H9 (cell line): ENCODE results near the gene DMAC2. TPM values are rescaled to one million over a fixed set of nuclear protein-coding genes. Genes with fewer than 3 reads are reported as not detected.
"Not testable (repeated sequence)": the region's sequence is repeated elsewhere in the genome, so short reads cannot be mapped to it uniquely, and the experiment has no call there.

ENCODE experiments used
- DNase-seq: peaks from one replicate; pipeline ENCODE4 v3.0.0-alpha.2; 2017
- H2AFZ ChIP-seq: one replicate; pipeline ENCODE4 v1.6.1; 2013; ENCODE audit warnings: mild to moderate bottlenecking, low read length, control low read depth, moderate library complexity
- H2AK5ac ChIP-seq: 2 replicates; pipeline ENCODE4 v1.6.1; 2013; ENCODE audit warnings: low read length, control low read depth, mixed read lengths; ENCODE audit not compliant: insufficient read length
- H2BK120ac ChIP-seq: one replicate; pipeline ENCODE4 v1.6.1; 2013; ENCODE audit warnings: low read depth, mild to moderate bottlenecking, low read length, control low read depth, inconsistent platforms; ENCODE audit not compliant: poor library complexity, severe bottlenecking
- H2BK12ac ChIP-seq: 2 replicates; pipeline ENCODE4 v1.6.1; 2013; ENCODE audit warnings: low read length, control low read depth, mixed read lengths, low read depth; ENCODE audit not compliant: insufficient read length
- H2BK15ac ChIP-seq: 2 replicates; pipeline ENCODE4 v1.6.1; 2013; ENCODE audit warnings: low read depth, low read length, control low read depth
- H2BK20ac ChIP-seq: one replicate; pipeline ENCODE4 v1.6.1; 2013; ENCODE audit warnings: low read depth, mild to moderate bottlenecking, low read length, control low read depth, inconsistent platforms; ENCODE audit not compliant: poor library complexity, severe bottlenecking
- H2BK5ac ChIP-seq: 2 replicates; pipeline ENCODE4 v1.6.1; 2013; ENCODE audit warnings: low read length, control low read depth, mixed read lengths; ENCODE audit not compliant: insufficient read length
- H3K14ac ChIP-seq: 2 replicates; pipeline ENCODE4 v1.6.1; 2013; ENCODE audit warnings: low read length, control low read depth; ENCODE audit not compliant: insufficient read depth
- H3K18ac ChIP-seq: 2 replicates; pipeline ENCODE4 v1.6.1; 2013; ENCODE audit warnings: low read depth, mild to moderate bottlenecking, mixed read lengths, low read length, control low read depth; ENCODE audit not compliant: insufficient read length
- H3K23ac ChIP-seq: 2 replicates; pipeline ENCODE4 v1.6.1; 2013; ENCODE audit warnings: low read length, control low read depth, mixed read lengths, low read depth; ENCODE audit not compliant: insufficient read length
- H3K23me2 ChIP-seq: 2 replicates; pipeline ENCODE4 v1.6.1; 2013; ENCODE audit warnings: low read depth, mild to moderate bottlenecking, mixed read lengths, low read length, control low read depth; ENCODE audit not compliant: insufficient read length, poor library complexity, severe bottlenecking
- H3K27ac ChIP-seq: 2 replicates; pipeline ENCODE4 v1.5.1; 2013; ENCODE audit warnings: low read length, control low read depth, mixed read lengths, low read depth; ENCODE audit not compliant: insufficient read length
- H3K27me3 ChIP-seq: 2 replicates; pipeline ENCODE4 v1.6.1; 2013; ENCODE audit warnings: low read length, control low read depth, inconsistent platforms; ENCODE audit not compliant: insufficient read depth
- H3K4ac ChIP-seq: 2 replicates; pipeline ENCODE4 v1.6.1; 2013; ENCODE audit warnings: low read depth, mild to moderate bottlenecking, control low read depth, inconsistent platforms, low read length, moderate library complexity
- H3K4me1 ChIP-seq: 2 replicates; pipeline ENCODE4 v1.6.1; 2013; ENCODE audit warnings: low read length, control low read depth, inconsistent platforms; ENCODE audit not compliant: insufficient read depth
- H3K4me2 ChIP-seq: 2 replicates; pipeline ENCODE4 v1.6.1; 2013; ENCODE audit warnings: low read length, control low read depth, mixed read lengths; ENCODE audit not compliant: insufficient read length, insufficient read depth
- H3K56ac ChIP-seq: 2 replicates; pipeline ENCODE4 v1.6.1; 2013; ENCODE audit warnings: low read depth, mild to moderate bottlenecking, mixed read lengths, low read length, control low read depth; ENCODE audit not compliant: insufficient read length
- H3K79me1 ChIP-seq: 2 replicates; pipeline ENCODE4 v1.6.1; 2013; ENCODE audit warnings: low read depth, mild to moderate bottlenecking, moderate library complexity, low read length, control low read depth, inconsistent platforms; ENCODE audit not compliant: insufficient read depth, poor library complexity, severe bottlenecking
- H3K79me2 ChIP-seq: 2 replicates; pipeline ENCODE4 v1.6.1; 2013; ENCODE audit warnings: low read length, control low read depth, inconsistent platforms; ENCODE audit not compliant: insufficient read depth
- H3K9ac ChIP-seq: 2 replicates; pipeline ENCODE4 v1.6.1; 2013; ENCODE audit warnings: low read length, control low read depth, mixed read lengths; ENCODE audit not compliant: insufficient read length; ENCODE audit errors: extremely low read depth
- H3K9me3 ChIP-seq: one replicate; pipeline ENCODE4 v1.6.1; 2013; ENCODE audit warnings: low read depth, low read length, inconsistent platforms; ENCODE audit not compliant: control insufficient read depth
- H3T11ph ChIP-seq: one replicate; pipeline ENCODE4 v1.6.1; 2013; ENCODE audit warnings: mild to moderate bottlenecking, low read length, control low read depth, inconsistent platforms
- H4K20me1 ChIP-seq: one replicate; pipeline ENCODE4 v1.6.1; 2013; ENCODE audit not compliant: control insufficient read depth, insufficient read length, insufficient read depth
- H4K5ac ChIP-seq: 2 replicates; pipeline ENCODE4 v1.6.1; 2013; ENCODE audit warnings: low read depth, mild to moderate bottlenecking, mixed read lengths, low read length, control low read depth; ENCODE audit not compliant: insufficient read length
- H4K8ac ChIP-seq: replicated peaks from 2 replicates; pipeline ENCODE4 v1.6.1; 2013; ENCODE audit warnings: low read length, control low read depth, mixed read lengths, low read depth; ENCODE audit not compliant: insufficient read length
- H4K91ac ChIP-seq: 2 replicates; pipeline ENCODE4 v1.6.1; 2013; ENCODE audit warnings: low read depth, mild to moderate bottlenecking, moderate library complexity, mixed read lengths, low read length, control low read depth; ENCODE audit not compliant: insufficient read length
- H3K27ac Mint-ChIP-seq, 3 experiments: 2 replicates in 2 of 3; 3 replicates in 1 of 3; pipeline ENCODE4 v1.8.0; 2020 to 2021; ENCODE audit warnings: mixed read lengths in 3 of 3, mild to moderate bottlenecking in 1 of 3, moderate library complexity in 1 of 3
- H3K27me3 Mint-ChIP-seq: 2 replicates; pipeline ENCODE4 v1.8.0; 2021; ENCODE audit warnings: low read depth, mild to moderate bottlenecking, moderate library complexity, mixed read lengths
- H3K36me3 Mint-ChIP-seq, 3 experiments: 2 replicates in 2 of 3; 3 replicates in 1 of 3; pipeline ENCODE4 v1.8.0; 2020 to 2021; ENCODE audit warnings: low read depth in 3 of 3, mixed read lengths in 3 of 3; ENCODE audit not compliant: insufficient read depth in 1 of 3
- H3K4me1 Mint-ChIP-seq, 2 experiments: 2 replicates each; pipeline ENCODE4 v1.8.0; 2020; ENCODE audit warnings: mixed read lengths in 2 of 2
- H3K4me3 Mint-ChIP-seq, 2 experiments: 2 replicates in 1 of 2; 3 replicates in 1 of 2; pipeline ENCODE4 v1.8.0; 2020 to 2021; ENCODE audit warnings: mild to moderate bottlenecking in 2 of 2, mixed read lengths in 2 of 2, moderate library complexity in 1 of 2
- H3K9me3 Mint-ChIP-seq, 2 experiments: 2 replicates in 1 of 2; 3 replicates in 1 of 2; pipeline ENCODE4 v1.8.0; 2020; ENCODE audit warnings: mild to moderate bottlenecking in 2 of 2, mixed read lengths in 2 of 2, moderate library complexity in 1 of 2
- WGBS: extraction: QIAGEN DNeasy Blood & Tissue Kit; methylation state at CpG from one replicate; pipeline ENCODE4 v1.1.7; 2013; ENCODE audit warnings: missing lambda C conversion rate, low lambda C conversion rate, mixed read lengths; ENCODE audit not compliant: insufficient read length; ENCODE audit errors: extremely low coverage; 5-methylcytosine and 5-hydroxymethylcytosine counted together
- long read RNA-seq: library from polyadenylated mRNA; unstranded; transcript quantifications from one replicate; pipeline ENCODE4 v2.0.0, GENCODE V29; 2020
- total RNA-seq: library from RNA; stranded (reverse); gene quantifications from 2 replicates; pipeline ENCODE4 v1.2.1, GENCODE V29; 2021
- TF ChIP-seq, protein P1 (sequence below): fragments of 200-600 bp; sonication (generic); conservative IDR thresholded peaks from 3 replicates; pipeline ENCODE4 v1.8.0; 2021; ENCODE audit warnings: antibody characterized with exemption, mild to moderate bottlenecking

DMAC2 gene
- 70.5 and 74.7 TPM in 2 replicates for total RNA-seq
- long read RNA-seq, transcript DMAC2-203 (6 exons, 1,065 nt): minor isoform, 10 of 482 reads
- long read RNA-seq, transcript DMAC2-208 (5 exons, 979 nt): minor isoform, 7 of 482 reads
- long read RNA-seq, transcript DMAC2-201 (6 exons, 1,692 nt): major isoform, 363 of 482 reads
- long read RNA-seq, transcript DMAC2-210 (5 exons, 1,622 nt): minor isoform, 49 of 482 reads
- long read RNA-seq, partial matches to known transcripts: 23 of 482 reads
- long read RNA-seq, other reads (novel, unspliced or antisense): 25 of 482 reads

DNA sequence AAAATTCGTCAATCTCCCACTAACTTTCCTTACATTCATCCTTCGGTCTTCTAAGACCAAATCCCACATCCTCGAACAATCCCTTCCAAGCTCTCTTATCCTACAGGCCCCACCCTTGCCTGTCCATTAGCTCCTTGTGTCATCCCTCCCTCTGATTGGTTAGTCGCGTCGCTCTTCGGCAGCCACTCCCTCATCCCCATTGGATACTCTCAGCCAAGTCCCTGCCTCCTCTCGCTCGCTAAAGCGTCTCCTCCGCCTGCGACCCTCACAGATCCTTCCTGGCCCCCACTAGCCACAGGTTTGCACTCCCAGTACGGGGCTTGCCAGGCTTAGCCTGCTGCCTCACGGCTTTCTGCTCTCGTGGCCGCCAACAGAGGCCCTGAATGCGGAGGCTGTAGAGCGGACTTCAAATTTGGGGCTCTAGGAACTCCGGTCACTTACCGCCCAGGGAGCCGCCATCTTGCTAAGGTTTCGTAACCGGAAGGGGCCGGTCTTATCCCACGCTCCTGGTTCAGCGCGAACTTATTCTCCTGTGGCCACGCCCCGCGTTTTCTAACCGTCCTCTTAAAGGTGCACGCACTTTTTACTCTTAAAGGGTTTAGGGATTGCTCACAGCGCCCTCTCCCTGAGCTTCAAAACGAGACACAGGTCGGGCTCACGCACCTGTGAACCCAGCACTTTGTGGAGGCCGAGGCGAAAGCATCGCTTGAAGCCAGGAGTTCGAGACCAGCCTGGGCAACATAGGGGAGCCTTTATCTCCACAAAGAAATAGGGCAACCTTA lies at the start of gene DMAC2:
TSS of gene DMAC2 (minus strand) at position 472 of the 782 bp plus-strand sequence. CDS start at position 459, 13 bp downstream.
- peaks cover 6 to 16% (median 10%) of the 10 kb centered on the region in 3 experiments for H3K36me3 Mint-ChIP-seq
- Histone ChIP-seq H3K23me2 (no peaks in the 10 kb centered on the region), H2AFZ (no peak within 1 kb of the TSS), H3K4me2 (peak within 1 kb of the TSS; percentile 84), H3T11ph (no peak within 1 kb of the TSS), H3K27ac (no peak within 1 kb of the TSS), H2BK12ac (no peak within 1 kb of the TSS), H2BK15ac (no peak within 1 kb of the TSS; the same call in 1 of the 2 replicates), H3K79me1 (peaks cover 3% of the 10 kb centered on the region), H3K79me2 (no peaks in the 10 kb centered on the region), H4K8ac (no peak within 1 kb of the TSS), H2AK5ac (no peak within 1 kb of the TSS), H2BK20ac (no peak within 1 kb of the TSS), H3K14ac (peak within 1 kb of the TSS; percentile 94), H3K27me3 (no peaks in the 10 kb centered on the region), H4K20me1 (no peaks in the 10 kb centered on the region), H3K9ac (peak within 1 kb of the TSS; percentile 97), H3K23ac (no peak within 1 kb of the TSS), H3K56ac (no peak within 1 kb of the TSS), H2BK5ac (peak within 1 kb of the TSS; percentile 7), H4K91ac (no peak within 1 kb of the TSS), H3K4ac (no peak within 1 kb of the TSS), H2BK120ac (no peak within 1 kb of the TSS), H3K9me3 (no peaks in the 10 kb centered on the region), H3K18ac (peak within 1 kb of the TSS; percentile 95), H3K4me1 (no peaks in the 10 kb centered on the region; the same call in 1 of the 2 replicates), H4K5ac (peak within 1 kb of the TSS; percentile 5)
- DNase-seq: peak; percentile 98
- peaks cover 0 to 3% of the 10 kb centered on the region in 2 experiments; a peak in 1 of 5 replicates for H3K9me3 Mint-ChIP-seq
- no CpG with 5 or more reads among the region's 40 CpGs for WGBS
- no peak within 1 kb of the TSS; a peak in 1 of 7 replicates for H3K27ac Mint-ChIP-seq
- H3K4me3 Mint-ChIP-seq: no peak within 1 kb of the TSS; a peak in 1 of 5 replicates
- TF ChIP-seq, protein P1, sequence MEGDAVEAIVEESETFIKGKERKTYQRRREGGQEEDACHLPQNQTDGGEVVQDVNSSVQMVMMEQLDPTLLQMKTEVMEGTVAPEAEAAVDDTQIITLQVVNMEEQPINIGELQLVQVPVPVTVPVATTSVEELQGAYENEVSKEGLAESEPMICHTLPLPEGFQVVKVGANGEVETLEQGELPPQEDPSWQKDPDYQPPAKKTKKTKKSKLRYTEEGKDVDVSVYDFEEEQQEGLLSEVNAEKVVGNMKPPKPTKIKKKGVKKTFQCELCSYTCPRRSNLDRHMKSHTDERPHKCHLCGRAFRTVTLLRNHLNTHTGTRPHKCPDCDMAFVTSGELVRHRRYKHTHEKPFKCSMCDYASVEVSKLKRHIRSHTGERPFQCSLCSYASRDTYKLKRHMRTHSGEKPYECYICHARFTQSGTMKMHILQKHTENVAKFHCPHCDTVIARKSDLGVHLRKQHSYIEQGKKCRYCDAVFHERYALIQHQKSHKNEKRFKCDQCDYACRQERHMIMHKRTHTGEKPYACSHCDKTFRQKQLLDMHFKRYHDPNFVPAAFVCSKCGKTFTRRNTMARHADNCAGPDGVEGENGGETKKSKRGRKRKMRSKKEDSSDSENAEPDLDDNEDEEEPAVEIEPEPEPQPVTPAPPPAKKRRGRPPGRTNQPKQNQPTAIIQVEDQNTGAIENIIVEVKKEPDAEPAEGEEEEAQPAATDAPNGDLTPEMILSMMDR: peak; percentile 67
- H3K4me1 Mint-ChIP-seq: peaks cover 0 to 4% of the 10 kb centered on the region in 2 experiments; a peak in 1 of 4 replicates
- H3K27me3 Mint-ChIP-seq: peaks cover 9% of the 10 kb centered on the region

DNA sequence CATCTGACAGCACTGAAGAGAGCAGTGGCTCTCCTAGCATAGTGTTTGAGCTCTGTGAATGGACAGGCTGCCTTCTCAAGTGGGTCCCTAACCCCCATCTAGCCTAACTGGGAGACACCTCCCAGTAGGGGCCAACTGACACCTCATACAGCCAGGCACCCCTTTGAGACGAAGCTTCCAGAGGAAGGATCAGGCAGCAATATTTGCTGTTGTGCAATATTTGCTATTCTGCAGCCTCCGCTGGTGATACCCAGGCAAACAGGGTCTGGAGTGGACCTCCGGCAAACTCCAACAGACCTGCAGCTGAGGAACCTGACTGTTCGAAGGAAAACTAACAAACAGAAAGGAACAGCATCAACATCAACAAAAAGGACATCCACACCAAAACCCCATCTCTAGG lies 47.2 kb upstream of the DMAC2 start:
- H3K79me1 ChIP-seq, H3K4ac ChIP-seq: not testable (repeated sequence)

More for the DNA sequence above, 47.2 kb upstream of the DMAC2 start:
- Mint-ChIP-seq H3K9me3 (peaks cover 62 to 73% of the 10 kb centered on the region in 2 experiments), H3K36me3 (peaks cover 0 to 16% (median 3%) of the 10 kb centered on the region in 3 experiments; a peak in 3 of 7 replicates)
- H4K5ac ChIP-seq, H3K23ac ChIP-seq, H3K27me3 Mint-ChIP-seq, H2BK5ac ChIP-seq, H3K9ac ChIP-seq, H3K4me1 ChIP-seq, H4K20me1 ChIP-seq, H4K8ac ChIP-seq, H3K14ac ChIP-seq, H3K27ac Mint-ChIP-seq, H3K18ac ChIP-seq, H2AK5ac ChIP-seq, H4K91ac ChIP-seq, H3K4me1 Mint-ChIP-seq, H3K79me2 ChIP-seq, H3K23me2 ChIP-seq, H3K27me3 ChIP-seq, H2BK15ac ChIP-seq, H2BK120ac ChIP-seq, H3K56ac ChIP-seq, H3T11ph ChIP-seq, H3K27ac ChIP-seq, H3K4me3 Mint-ChIP-seq, H2BK20ac ChIP-seq, H2AFZ ChIP-seq, H2BK12ac ChIP-seq, H3K4me2 ChIP-seq, DNase-seq: not testable (repeated sequence)
- no CpG with 5 or more reads among the region's 4 CpGs for WGBS
- H3K9me3 ChIP-seq: peaks cover 23% of the 10 kb centered on the region
